ENCODE results near the gene ADGRF5. TPM values are rescaled to one million over a fixed set of nuclear protein-coding genes. Genes with fewer than 3 reads are reported as not detected.
"Not testable (repeated sequence)": the region's sequence is repeated elsewhere in the genome, so short reads cannot be mapped to it uniquely, and the experiment has no call there.

ADGRF5 gene
- total RNA-seq, 2 experiments from 2014 or later, result not detected

DNA sequence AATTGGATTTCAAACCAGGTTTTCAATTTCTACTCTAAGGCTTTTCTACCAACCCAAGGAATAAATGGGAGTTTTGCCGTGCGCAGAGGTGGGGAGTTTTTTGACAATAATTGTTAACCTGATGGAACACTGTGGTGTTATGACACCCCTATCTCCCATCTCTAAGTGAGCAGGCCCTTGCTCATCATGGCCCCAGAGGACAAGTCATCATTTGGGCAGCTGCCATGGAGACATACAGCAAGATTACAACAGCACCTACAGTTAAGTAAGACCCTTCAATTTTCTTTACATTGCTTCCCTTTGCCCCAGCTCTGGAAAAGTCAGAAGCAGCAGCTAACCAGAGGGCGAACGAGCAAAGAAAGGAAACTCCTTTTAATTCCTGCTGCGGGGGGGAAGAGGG, 54.3 kb downstream of the ADGRF5 start:
- H3K27ac Mint-ChIP-seq, result no peak overlapping the region
- ATAC-seq, result no peak
- no peak for DNase-seq
- ChIA-PET POLR2A (interaction anchor here (0.6 kb wide), 1 partner anchor 64 kb away, joined by 3 read pairs; no protein-coding TSS in a partner anchor), CTCF (no interaction called here)
- H3K4me3 Mint-ChIP-seq, result no peak overlapping the region
- peaks cover 4% of the 10 kb centered on the region for H3K27me3 Mint-ChIP-seq (ENCODE audit: low read depth)
- no peaks in the 10 kb centered on the region for H3K4me1 Mint-ChIP-seq (ENCODE audit: low read depth)
- no peaks in the 10 kb centered on the region for H3K36me3 Mint-ChIP-seq (ENCODE audit: low read depth)
- H3K9me3 Mint-ChIP-seq (ENCODE audit: insufficient read depth), result no peaks in the 10 kb centered on the region

DNA sequence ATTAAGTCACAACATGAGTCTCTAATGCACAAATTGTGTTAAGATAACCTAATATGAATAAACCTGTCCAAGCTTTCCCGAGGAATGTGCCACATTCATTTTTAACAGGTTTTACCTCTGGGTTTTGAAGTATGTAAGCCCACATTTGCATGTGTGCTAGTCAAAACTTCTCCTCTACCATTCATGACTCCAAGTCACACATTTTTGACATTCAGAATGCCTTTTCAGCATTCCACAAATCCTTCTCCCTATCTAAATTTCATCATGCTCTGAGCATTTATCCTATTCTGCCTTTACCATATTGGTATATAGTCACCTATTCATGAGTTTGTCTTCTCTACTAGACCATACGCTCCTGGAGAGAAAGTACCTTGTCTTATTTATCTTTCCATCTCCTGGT, 56.5 kb downstream of the ADGRF5 start:
- DNase-seq, result no peak
- H3K4me3 Mint-ChIP-seq, result no peak overlapping the region
- no peaks in the 10 kb centered on the region for H3K4me1 Mint-ChIP-seq (ENCODE audit: low read depth)
- H3K9me3 Mint-ChIP-seq (ENCODE audit: insufficient read depth), result no peaks in the 10 kb centered on the region
- no peak for ATAC-seq
- POLR2A ChIA-PET, result no interaction called here
- H3K27ac Mint-ChIP-seq, result no peak overlapping the region
- no peaks in the 10 kb centered on the region for H3K27me3 Mint-ChIP-seq (ENCODE audit: low read depth)
- CTCF ChIA-PET, result no interaction called here
- H3K36me3 Mint-ChIP-seq (ENCODE audit: low read depth), result no peaks in the 10 kb centered on the region

DNA sequence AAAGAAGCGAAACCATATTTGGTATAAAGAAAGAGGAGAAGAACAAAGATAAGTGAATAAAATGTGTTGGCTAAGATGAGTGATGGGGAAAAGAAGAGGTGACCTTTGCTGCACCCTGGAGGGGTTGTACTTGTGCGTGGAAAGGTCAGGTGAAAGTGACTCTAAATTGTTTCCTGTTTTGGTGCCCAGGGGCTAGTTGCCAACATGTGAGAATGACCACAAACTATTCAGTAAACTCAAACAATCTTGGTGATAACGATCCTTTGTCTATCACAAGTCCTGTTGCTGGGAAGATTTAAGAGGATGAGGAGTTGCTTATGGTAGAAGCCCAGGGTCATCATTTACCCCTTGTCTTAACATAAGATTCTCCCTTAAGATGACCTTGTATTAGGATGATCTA, 57.9 kb downstream of the ADGRF5 start:
- CTCF ChIA-PET, result no interaction called here
- H3K36me3 Mint-ChIP-seq (ENCODE audit: low read depth), result no peaks in the 10 kb centered on the region
- ATAC-seq, result no peak
- no peaks in the 10 kb centered on the region for H3K9me3 Mint-ChIP-seq (ENCODE audit: insufficient read depth)
- H3K27me3 Mint-ChIP-seq (ENCODE audit: low read depth), result no peaks in the 10 kb centered on the region
- POLR2A ChIA-PET, result no interaction called here
- DNase-seq, result no peak
- H3K27ac Mint-ChIP-seq, result no peak overlapping the region
- H3K4me1 Mint-ChIP-seq (ENCODE audit: low read depth), result no peaks in the 10 kb centered on the region
- no peak overlapping the region for H3K4me3 Mint-ChIP-seq

DNA sequence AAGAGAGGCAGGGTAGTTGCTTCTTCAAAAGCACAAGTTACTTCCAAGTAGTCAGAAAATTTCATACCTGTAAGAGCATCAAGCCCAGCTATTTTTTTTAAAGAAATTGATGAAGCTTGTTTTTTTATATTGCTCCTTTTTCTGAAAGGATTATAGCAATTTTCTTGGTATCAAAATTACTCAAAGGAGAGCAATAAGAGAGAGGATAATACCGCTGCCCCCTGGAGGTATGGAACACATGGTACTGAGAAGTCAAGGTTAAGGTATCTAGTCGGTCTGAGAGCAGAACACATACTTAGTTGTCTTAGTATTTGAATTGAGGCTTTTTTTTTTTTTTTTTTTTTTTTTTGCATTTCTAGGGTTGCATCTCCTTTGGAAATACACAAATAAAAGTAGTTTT, 59.4 kb downstream of the ADGRF5 start:
- Mint-ChIP-seq H3K27me3 (ENCODE audit: low read depth) (no peaks in the 10 kb centered on the region), H3K27ac (no peak overlapping the region), H3K4me3 (no peak overlapping the region), H3K9me3 (ENCODE audit: insufficient read depth) (no peaks in the 10 kb centered on the region), H3K36me3 (ENCODE audit: low read depth) (no peaks in the 10 kb centered on the region), H3K4me1 (ENCODE audit: low read depth) (no peaks in the 10 kb centered on the region)
- DNase-seq (no peak), ATAC-seq (no peak)
- CTCF ChIA-PET, result interaction anchor here (3.0 kb wide), 1 partner anchor 14 kb away, joined by 12 read pairs; no protein-coding TSS in a partner anchor
- POLR2A ChIA-PET, result no interaction called here

DNA sequence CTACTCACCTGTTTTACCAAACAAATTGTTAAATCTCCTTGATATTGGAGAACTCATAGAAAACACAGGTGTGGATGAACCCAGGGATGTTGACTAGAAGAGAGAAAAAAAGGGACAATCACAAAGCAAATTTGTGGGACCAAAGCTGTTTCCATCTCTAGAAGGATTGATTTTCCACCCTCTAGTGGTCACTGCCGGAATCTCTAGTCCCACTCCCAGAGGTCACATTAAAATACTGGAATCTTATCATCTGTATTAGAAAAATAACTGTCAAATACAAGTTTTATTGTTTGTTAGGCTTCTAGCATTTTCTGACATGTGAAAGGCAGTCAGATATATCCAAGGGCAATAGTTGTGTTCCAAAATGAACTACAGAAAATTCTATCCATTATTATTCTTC, 65.8 kb downstream of the ADGRF5 start:
- peak; percentile 34 for DNase-seq
- H3K4me1 Mint-ChIP-seq (ENCODE audit: low read depth); POLR2A ChIA-PET; H3K9me3 Mint-ChIP-seq (ENCODE audit: insufficient read depth); H3K36me3 Mint-ChIP-seq (ENCODE audit: low read depth); H3K27me3 Mint-ChIP-seq (ENCODE audit: low read depth); H3K4me3 Mint-ChIP-seq; ATAC-seq; H3K27ac Mint-ChIP-seq: not testable (repeated sequence)
- CTCF ChIA-PET, result interaction anchor here (0.9 to 1.3 kb wide), 2 partner anchors 15 to 67 kb away, joined by 3 read pairs; no protein-coding TSS in a partner anchor

DNA sequence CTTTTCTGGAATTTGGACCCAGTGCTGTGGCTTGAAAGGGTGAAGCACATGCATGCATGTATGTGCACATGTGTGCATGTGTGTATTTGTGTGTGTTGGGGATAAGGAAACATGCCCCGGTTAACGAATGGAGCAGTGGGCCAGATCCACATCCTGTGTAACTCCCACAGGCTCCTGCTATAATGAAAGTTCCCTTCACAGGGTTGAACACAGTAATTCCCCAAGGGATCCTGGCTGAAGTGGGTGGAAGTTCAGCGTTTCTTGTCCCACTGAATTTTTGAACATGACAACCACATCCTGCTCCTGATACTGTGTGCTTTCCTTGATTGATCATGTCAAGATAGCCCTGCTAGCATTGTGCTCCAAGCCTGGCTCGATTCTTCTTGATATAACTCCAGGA, 70.2 kb downstream of the ADGRF5 start:
- H3K4me1 Mint-ChIP-seq (ENCODE audit: low read depth); H3K27ac Mint-ChIP-seq; H3K4me3 Mint-ChIP-seq; POLR2A ChIA-PET; DNase-seq; H3K9me3 Mint-ChIP-seq (ENCODE audit: insufficient read depth); CTCF ChIA-PET; ATAC-seq; H3K36me3 Mint-ChIP-seq (ENCODE audit: low read depth): not testable (repeated sequence)
- peaks cover 14% of the 10 kb centered on the region for H3K27me3 Mint-ChIP-seq (ENCODE audit: low read depth)

DNA sequence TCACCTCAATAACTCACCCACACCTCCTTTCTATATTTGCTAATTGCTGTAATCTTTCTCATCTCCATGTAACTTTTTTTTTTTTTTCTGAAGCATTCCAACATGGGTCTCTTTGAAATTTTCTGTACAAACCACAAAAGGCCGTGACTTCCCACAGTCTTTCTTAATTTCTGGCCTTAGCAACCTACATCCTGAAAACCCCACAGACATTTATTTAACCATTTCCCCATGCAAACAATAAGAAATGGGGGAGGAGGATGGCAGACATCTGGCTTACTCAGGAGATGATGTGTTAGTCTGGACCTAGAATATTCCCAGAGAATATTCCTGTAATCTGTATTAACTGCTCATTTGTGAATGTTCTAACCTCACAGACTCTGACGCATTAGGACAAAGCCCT, 70.9 kb downstream of the ADGRF5 start:
- POLR2A ChIA-PET, result no interaction called here
- Mint-ChIP-seq H3K27me3 (ENCODE audit: low read depth) (peaks cover 14% of the 10 kb centered on the region), H3K4me1 (ENCODE audit: low read depth) (peaks cover 5% of the 10 kb centered on the region), H3K4me3 (no peak overlapping the region), H3K9me3 (ENCODE audit: insufficient read depth) (no peaks in the 10 kb centered on the region), H3K36me3 (ENCODE audit: low read depth) (no peaks in the 10 kb centered on the region), H3K27ac (no peak overlapping the region)
- DNase-seq (no peak), ATAC-seq (no peak)
- CTCF ChIA-PET, result no interaction called here

DNA sequence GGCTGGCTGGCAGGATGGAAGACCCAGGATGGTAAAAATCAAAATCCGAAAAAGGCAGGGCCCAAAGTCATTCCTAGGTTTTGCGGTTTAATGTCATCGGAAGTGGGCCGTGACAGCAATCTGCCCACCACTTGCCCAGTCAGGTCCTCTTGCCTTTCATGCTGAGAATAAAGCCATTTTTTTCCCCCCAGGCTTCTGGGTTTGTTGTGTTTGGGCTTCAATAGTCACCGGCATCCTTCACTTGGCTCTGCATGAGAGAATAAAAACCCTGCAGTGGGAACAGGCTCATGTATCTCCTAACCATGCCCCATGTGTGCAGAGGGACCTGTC, 72.4 kb downstream of the ADGRF5 start:
- Mint-ChIP-seq H3K4me1 (ENCODE audit: low read depth) (peaks cover 5% of the 10 kb centered on the region), H3K36me3 (ENCODE audit: low read depth) (no peaks in the 10 kb centered on the region), H3K27me3 (ENCODE audit: low read depth) (peaks cover 14% of the 10 kb centered on the region), H3K27ac (no peak overlapping the region), H3K9me3 (ENCODE audit: insufficient read depth) (no peaks in the 10 kb centered on the region), H3K4me3 (no peak overlapping the region)
- DNase-seq (no peak), ATAC-seq (no peak)
- ChIA-PET POLR2A (no interaction called here), CTCF (interaction anchor here (0.6 to 2.3 kb wide), 8 partner anchors 12 to 931 kb away, joined by 3 to 14 read pairs (median 4); no protein-coding TSS in a partner anchor)

DNA sequence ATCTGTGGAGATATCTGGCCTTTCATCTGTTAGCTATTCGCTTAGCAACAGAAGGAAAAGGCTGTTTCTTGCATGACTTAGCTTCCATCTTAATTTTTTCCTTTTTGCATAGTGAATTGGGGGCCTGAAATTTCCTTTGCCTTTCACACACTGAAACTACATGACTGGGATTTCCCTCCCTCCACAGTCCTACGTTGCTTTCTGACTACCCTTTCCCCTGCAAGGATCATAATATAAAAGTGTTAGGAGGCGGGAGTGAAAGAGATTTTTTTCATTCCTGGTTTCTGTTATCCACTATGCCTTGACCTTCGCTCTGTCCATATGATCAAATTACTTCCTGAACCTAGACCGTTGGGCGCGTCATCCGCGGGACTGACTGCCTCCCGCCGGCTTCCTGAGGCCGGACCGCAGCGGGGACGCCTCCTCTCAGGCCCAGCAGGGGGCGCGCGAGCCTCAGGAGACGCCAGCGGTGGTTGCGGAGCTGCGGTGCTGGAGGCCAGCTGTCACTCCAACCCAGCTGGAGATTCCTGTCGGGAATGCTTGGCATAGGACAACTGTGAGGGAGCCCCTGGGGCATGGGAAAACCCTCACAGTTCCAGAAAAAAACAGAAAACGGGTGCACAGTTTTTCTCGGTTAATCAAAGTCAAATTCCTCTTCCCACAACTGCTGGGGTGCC, 72.9 kb downstream of the ADGRF5 start:
- Mint-ChIP-seq H3K27me3 (ENCODE audit: low read depth) (peaks cover 13% of the 10 kb centered on the region), H3K36me3 (ENCODE audit: low read depth) (no peaks in the 10 kb centered on the region), H3K27ac (no peak overlapping the region), H3K9me3 (ENCODE audit: insufficient read depth) (peaks cover 3% of the 10 kb centered on the region), H3K4me3 (peak overlapping the region; percentile 36), H3K4me1 (ENCODE audit: low read depth) (peaks cover 5% of the 10 kb centered on the region)
- ChIA-PET POLR2A (no interaction called here), CTCF (interaction anchor here (0.6 to 2.3 kb wide), 13 partner anchors 12 to 932 kb away, joined by 3 to 14 read pairs (median 4); no protein-coding TSS in a partner anchor)
- peak; percentile 68 for DNase-seq
- ATAC-seq, result peak; percentile 88

DNA sequence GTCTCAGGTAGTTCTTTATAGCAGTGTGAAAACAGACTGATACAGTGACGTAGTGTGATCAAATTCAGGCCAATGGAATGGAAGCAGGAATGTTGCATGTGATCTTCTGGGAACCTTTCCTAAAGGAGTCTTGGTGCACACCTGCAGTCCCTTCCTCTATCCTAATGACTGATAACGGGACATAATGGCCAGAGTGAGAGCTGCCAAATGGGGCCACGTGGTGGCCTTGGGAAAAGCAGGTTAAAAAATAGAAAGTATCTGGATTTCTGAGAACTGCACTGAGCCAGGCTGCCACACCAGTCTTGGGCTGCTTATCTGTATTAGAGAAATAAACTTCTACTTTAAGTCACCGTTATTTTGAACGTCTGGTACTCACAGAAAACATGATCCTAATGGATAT, 76.6 kb downstream of the ADGRF5 start:
- Mint-ChIP-seq H3K27ac (no peak overlapping the region), H3K4me1 (ENCODE audit: low read depth) (peaks cover 5% of the 10 kb centered on the region), H3K36me3 (ENCODE audit: low read depth) (no peaks in the 10 kb centered on the region), H3K9me3 (ENCODE audit: insufficient read depth) (peaks cover 18% of the 10 kb centered on the region), H3K4me3 (no peak overlapping the region), H3K27me3 (ENCODE audit: low read depth) (peaks cover 13% of the 10 kb centered on the region)
- no peak for ATAC-seq
- no peak for DNase-seq
- CTCF ChIA-PET, result no interaction called here
- POLR2A ChIA-PET, result no interaction called here

DNA sequence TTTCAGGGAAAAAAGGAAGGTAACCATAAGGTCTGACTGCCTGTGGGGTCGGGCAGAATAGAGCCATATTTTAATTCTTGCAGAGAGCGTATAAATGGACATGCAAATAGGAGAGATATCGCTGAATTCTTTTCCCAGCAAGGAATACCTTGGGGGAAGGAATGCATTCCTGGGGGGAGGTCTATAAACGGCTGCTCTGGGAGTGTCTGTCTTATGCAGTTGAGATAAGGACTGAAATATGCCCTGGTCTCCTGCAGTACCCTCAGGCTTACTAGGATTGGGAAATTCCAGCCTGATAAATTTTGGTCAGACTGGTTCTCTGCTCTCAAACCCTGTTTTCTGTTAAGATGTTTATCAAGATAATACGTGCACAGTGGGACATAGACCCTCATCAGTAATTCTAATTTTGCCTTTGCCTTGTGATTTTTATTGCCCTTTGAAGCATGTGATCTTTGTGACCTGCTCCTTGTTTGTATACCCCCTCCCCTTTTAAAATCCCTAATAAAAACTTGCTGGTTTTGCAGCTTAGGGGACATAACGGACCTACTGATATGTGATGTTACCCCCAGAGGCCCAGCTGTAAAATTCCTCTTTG, 79.4 kb downstream of the ADGRF5 start:
- H3K4me3 Mint-ChIP-seq; ATAC-seq; H3K27ac Mint-ChIP-seq; H3K36me3 Mint-ChIP-seq (ENCODE audit: low read depth); CTCF ChIA-PET; H3K27me3 Mint-ChIP-seq (ENCODE audit: low read depth); POLR2A ChIA-PET; H3K4me1 Mint-ChIP-seq (ENCODE audit: low read depth); DNase-seq: not testable (repeated sequence)
- peaks cover 22% of the 10 kb centered on the region for H3K9me3 Mint-ChIP-seq (ENCODE audit: insufficient read depth)

DNA sequence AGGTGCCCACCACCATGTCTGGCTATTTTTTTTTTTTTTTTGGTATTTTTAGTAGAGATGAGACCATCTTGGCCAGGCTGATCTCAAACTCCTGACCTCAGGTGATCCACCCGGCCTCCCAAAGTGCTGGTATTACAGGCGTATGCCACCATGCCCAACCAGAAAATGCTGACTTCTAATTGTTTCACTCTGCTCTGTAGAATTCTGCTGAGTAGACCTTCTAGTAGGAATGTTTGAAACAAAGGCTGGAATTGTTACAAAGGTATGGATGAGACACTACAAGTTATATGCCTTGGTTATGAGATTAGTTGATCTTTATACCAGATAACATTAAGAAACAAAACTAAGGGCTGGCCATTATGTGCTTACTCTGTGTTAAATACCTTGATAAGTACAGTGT, 83.7 kb downstream of the ADGRF5 start:
- no peak overlapping the region for H3K4me3 Mint-ChIP-seq
- H3K4me1 Mint-ChIP-seq (ENCODE audit: low read depth), result no peaks in the 10 kb centered on the region
- ChIA-PET POLR2A (no interaction called here), CTCF (no interaction called here)
- H3K27me3 Mint-ChIP-seq (ENCODE audit: low read depth), result no peaks in the 10 kb centered on the region
- peaks cover 17% of the 10 kb centered on the region for H3K9me3 Mint-ChIP-seq (ENCODE audit: insufficient read depth)
- H3K27ac Mint-ChIP-seq, result no peak overlapping the region
- DNase-seq, result no peak
- no peak for ATAC-seq
- no peaks in the 10 kb centered on the region for H3K36me3 Mint-ChIP-seq (ENCODE audit: low read depth)

DNA sequence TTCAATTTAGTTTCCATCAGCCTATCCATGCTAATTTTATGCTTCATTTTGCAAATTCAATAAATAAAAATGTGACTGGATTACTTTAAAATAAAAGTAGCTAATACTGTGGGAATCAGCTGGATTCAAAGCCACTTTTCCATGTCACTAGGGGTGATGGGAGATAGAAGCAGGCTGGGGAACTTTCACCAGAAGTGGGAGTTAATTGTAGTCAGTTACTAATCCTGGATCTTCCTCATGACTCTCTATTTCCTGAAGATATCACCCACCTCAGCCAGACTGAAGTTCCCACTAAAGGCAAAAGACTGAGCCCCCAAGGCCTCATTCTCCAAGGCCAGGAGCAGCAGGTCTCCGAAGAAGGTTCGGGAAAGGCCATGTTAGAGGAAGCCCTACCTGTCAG, 86.7 kb downstream of the ADGRF5 start:
- POLR2A ChIA-PET; H3K4me1 Mint-ChIP-seq (ENCODE audit: low read depth); H3K27ac Mint-ChIP-seq; H3K27me3 Mint-ChIP-seq (ENCODE audit: low read depth); ATAC-seq; CTCF ChIA-PET; DNase-seq; H3K9me3 Mint-ChIP-seq (ENCODE audit: insufficient read depth); H3K4me3 Mint-ChIP-seq; H3K36me3 Mint-ChIP-seq (ENCODE audit: low read depth): not testable (repeated sequence)

Data from activated CD8-positive, alpha-beta T cell treated with anti-CD3 and anti-CD28 coated beads, Interleukin-2, amount 10 ng/mL, durations not matched to agents 7 days and 5 days (primary cell).